Measurements from ENCODE around the gene ZC3H12A. TPM values are rescaled to one million over a fixed set of nuclear protein-coding genes. Genes with fewer than 3 reads are reported as not detected.

Gene ZC3H12A
- total and polyA plus RNA-seq, 11 donors = 1.8 to 8.5 (median 4.5) TPM

DNA sequence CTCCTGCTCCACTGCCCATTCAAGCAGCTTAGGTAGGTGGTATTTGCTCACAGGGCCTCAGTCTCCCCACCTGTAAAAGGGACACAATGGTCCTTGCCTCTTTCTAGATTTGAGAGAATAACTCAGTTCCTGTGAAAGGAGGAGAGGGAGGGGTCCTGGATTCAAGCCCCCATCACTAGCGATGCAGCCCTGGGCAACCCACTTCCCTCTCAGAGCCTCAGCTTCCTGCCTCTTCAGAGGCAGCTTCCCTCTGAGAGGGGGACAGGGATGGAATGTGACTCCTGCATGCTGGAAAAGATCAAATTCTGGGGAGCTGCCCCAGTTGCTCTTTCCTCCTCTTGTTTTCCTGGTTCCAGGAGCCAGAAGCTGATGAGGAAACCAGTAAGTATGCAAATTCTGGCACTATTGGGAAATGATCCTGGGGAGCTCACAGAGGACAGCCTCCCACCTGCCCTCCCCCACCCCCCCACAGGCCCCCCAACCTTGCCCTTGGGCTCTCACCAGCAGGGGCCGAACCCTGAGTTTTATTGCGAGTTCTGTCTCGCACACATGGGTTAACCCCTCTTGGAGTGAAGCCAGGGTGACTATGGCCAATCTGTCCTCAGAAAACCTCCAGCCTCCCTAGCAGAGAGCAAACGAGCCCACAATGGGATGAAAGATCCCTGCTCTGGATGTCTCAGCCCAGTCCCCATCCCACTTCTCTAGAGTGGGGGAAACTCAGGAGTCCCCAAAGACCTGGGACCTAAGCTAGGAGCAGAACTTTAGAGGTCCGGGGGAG lies 11.7 kb downstream of the ZC3H12A start:
- no peak for DNase-seq
- TF ChIP-seq CTCF (IDR thresholded peaks at IDR 0.05) (no peak), POLR2A (IDR thresholded peaks at IDR 0.05) (no peak)
- peak overlapping the region; percentile 22 to 81 (median 62) for H3K27ac ChIP-seq
- H3K4me3 ChIP-seq = no peak overlapping the region
- intact Hi-C loops (cut with DNase I) = loop anchor here in 3 of 10 donors (2.0 kb wide), 2 partner anchors 31 to 33 kb away; no protein-coding TSS in a partner anchor
- WGBS, 4 donors = 63 to 71% (median 67%) methylated on average over 4 to 6 of the region's 6 CpGs
- H3K9me3 ChIP-seq = no peaks in the 10 kb centered on the region
- H3K4me1 ChIP-seq = peaks cover 0 to 48% (median 31%) of the 10 kb centered on the region in 12 donors
- peak in 3 of 4 donors; percentile 4 to 10 (median 7) for ATAC-seq
- peaks cover 0 to 66% (median 57%) of the 10 kb centered on the region in 9 donors for H3K36me3 ChIP-seq
- H3K27me3 ChIP-seq = no peaks in the 10 kb centered on the region

DNA sequence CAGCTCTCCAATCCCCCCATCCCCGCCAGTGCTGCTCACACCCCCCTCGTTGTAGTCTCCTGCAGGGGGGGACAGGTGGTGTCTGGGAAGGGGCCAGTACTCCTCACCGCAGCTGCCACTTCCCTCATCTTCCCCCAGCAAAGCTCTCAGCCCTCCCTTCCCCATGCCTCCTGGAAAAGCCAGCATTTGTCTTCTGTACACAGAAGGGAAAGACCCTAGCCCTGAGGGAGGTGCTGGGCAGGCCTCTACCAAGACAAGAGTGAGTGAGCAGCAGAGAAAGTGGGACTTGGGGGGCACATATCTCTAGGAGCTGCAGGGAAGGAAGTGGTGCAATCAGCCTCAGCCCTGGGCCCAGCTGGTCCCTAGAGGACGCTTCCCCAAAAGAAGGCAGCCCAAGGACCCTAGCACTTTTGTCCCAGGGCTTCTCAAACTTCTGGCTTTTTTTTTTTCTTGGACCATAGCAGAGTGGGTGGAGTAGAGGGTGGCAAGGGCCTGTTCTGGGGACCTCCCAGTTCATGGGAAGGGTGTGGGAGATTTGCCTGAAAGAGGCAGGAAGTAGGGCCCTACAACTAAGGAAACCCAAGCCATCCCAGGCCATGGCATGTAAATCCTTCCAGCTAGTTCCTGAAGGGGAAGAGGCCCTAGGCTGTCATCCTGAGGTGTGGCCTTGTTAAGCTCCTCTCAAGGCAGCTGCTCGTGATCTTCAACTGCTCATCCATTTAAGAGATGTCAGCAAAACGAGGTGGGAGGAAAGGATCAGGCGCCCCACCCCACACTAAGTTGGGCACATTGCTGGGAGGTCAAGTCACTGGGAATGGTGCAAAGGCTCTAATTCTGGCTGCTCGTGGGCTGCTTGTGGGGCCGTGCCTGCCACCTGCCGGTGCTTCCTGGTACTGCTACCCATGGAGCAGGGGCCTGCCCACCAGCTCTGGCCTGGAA lies 12.6 kb downstream of the ZC3H12A start:
- Histone ChIP-seq H3K27me3 (no peaks in the 10 kb centered on the region), H3K9me3 (no peaks in the 10 kb centered on the region), H3K4me3 (no peak overlapping the region), H3K4me1 (peaks cover 0 to 42% (median 31%) of the 10 kb centered on the region in 12 donors), H3K27ac (peak overlapping the region; percentile 22 to 81 (median 62)), H3K36me3 (peaks cover 0 to 66% (median 57%) of the 10 kb centered on the region in 9 donors)
- 22 to 35% (median 26%) methylated on average over 9 to 10 of the region's 10 CpGs for WGBS, 4 donors
- DNase-seq (peak; percentile 68 to 91 (median 80)), ATAC-seq (peak; percentile 49 to 84 (median 76))
- TF ChIP-seq CTCF (IDR thresholded peaks at IDR 0.05) (peak; percentile 95 to 99 (median 98)), POLR2A (IDR thresholded peaks at IDR 0.05) (peak in 1 of 2 donors; percentile 22)
- intact Hi-C loops (cut with DNase I) = loop anchor here in 9 of 10 donors (1.0 to 2.0 kb wide), 3 partner anchors 32 to 33 kb away; no protein-coding TSS in a partner anchor

GRCh38 chr1:37487619-37487984 lies 13.2 kb downstream of the ZC3H12A start:
- Histone ChIP-seq H3K27me3 (no peaks in the 10 kb centered on the region), H3K36me3 (peaks cover under 1 to 66% (median 57%) of the 10 kb centered on the region in 9 donors), H3K27ac (peak overlapping the region; percentile 22 to 81 (median 62)), H3K4me1 (peaks cover 0 to 42% (median 31%) of the 10 kb centered on the region in 12 donors), H3K9me3 (no peaks in the 10 kb centered on the region), H3K4me3 (no peak overlapping the region)
- ATAC-seq (no peak), DNase-seq (no peak)
- intact Hi-C loops (cut with DNase I) = loop anchor here in 9 of 10 donors (1.0 to 2.0 kb wide), 3 partner anchors 32 to 33 kb away; no protein-coding TSS in a partner anchor
- no peak for TF ChIP-seq POLR2A (IDR thresholded peaks at IDR 0.05)
- peak in 4 of 12 donors; percentile 8 to 31 (median 20) for TF ChIP-seq CTCF (IDR thresholded peaks at IDR 0.05)
- WGBS, 4 donors = 83 to 93% (median 88%) methylated on average over 5 of the region's 5 CpGs
